MG63 (cell line): ENCODE measurements around the gene PASK. TPM values are rescaled to one million over a fixed set of nuclear protein-coding genes. Genes with fewer than 3 reads are reported as not detected.

ENCODE experiments used
- DNase-seq: peaks from one replicate; pipeline ENCODE4 v3.0.0-alpha.2; 2020
- H3K27me3 ChIP-seq: fragments of 250-450 bp; sonication (Bioruptor Pico); 2 replicates; pipeline ENCODE4 v1.5.1; 2020; ENCODE audit warnings: mild to moderate bottlenecking, moderate library complexity
- H3K36me3 ChIP-seq: fragments of 250-450 bp; sonication (Bioruptor Pico); 2 replicates; pipeline ENCODE4 v1.5.1; 2020; ENCODE audit warnings: mild to moderate bottlenecking, moderate library complexity
- H3K4me3 ChIP-seq: fragments of 250-450 bp; sonication (Bioruptor Pico); 2 replicates; pipeline ENCODE4 v1.5.1; 2020; ENCODE audit warnings: mild to moderate bottlenecking, moderate library complexity
- H3K9me3 ChIP-seq: fragments of 250-450 bp; sonication (Bioruptor Pico); 2 replicates; pipeline ENCODE4 v1.5.1; 2020; ENCODE audit warnings: mild to moderate bottlenecking, moderate library complexity
- total RNA-seq: library from RNA; depleted of rRNA; stranded (reverse); fragments of >200 nt; shearing (Covaris generic); gene quantifications from 2 replicates; pipeline ENCODE4 v1.2.3, GENCODE V29; 2014; ENCODE audit warnings: low replicate concordance

PASK gene
- total RNA-seq, 1 experiment from 2014 or later, result 3.7 TPM

DNA sequence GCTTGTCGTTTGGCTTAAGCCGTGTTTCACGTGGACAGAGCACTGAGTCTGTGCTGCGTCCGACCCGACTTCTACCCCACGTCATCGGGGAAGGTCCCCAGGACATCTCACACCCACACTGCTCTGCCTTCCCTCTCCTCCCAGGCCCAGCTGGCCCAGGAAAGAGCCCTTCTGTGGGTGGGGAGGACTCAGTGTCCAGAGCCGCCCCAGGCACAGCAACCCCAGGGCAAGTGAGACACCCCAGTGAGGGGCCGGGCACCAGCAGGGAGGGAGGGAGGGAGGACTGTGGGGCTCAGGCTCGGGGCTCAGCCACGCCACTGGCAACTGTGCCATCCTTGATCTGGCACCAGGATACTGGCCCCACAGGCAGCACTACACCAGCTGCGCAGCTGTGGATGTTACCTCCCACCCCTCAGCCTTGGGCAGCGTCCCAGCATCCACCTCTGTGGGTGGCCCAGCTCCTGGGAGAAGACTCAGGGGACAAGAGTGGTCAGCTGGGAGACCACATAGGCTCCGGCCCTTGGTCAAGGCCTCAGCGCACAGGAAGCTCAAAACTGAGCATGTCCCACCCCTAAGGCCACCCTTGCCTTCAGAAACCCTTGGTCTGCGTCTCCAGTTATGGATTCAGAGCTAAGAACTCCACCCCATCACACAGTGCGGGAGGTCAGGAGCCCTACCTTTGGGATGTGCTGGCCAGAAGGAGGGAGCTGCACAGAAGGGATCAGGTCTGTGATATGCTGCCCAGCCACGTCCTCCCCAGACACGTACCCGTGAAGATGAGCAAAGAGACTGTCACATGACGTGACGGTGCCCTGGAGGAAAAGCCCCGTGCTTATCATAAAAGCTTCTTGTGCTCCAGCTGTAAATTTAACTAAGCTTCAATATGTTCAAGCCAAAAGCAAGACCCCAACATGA lies 11.7 kb downstream of the PASK start:
- DNase-seq, result no peak
- peaks cover 2% of the 10 kb centered on the region; the same call in 1 of the 2 replicates for H3K36me3 ChIP-seq

GRCh38 chr2:241136661-241137260 lies 12.5 kb downstream of the PASK start:
- DNase-seq, result no peak
- no peaks in the 10 kb centered on the region for H3K9me3 ChIP-seq
- no peaks in the 10 kb centered on the region for H3K27me3 ChIP-seq
- H3K36me3 ChIP-seq, result peaks cover 2% of the 10 kb centered on the region; the same call in 1 of the 2 replicates
- H3K4me3 ChIP-seq, result no peak overlapping the region

More for the DNA sequence above, 11.7 kb downstream of the PASK start:
- no peaks in the 10 kb centered on the region for H3K9me3 ChIP-seq
- no peak overlapping the region for H3K4me3 ChIP-seq
- H3K27me3 ChIP-seq, result no peaks in the 10 kb centered on the region

GRCh38 chr2:241136191-241136590 lies 13.1 kb downstream of the PASK start:
- Histone ChIP-seq H3K36me3 (peaks cover 2% of the 10 kb centered on the region; the same call in 1 of the 2 replicates), H3K9me3 (no peaks in the 10 kb centered on the region), H3K4me3 (no peak overlapping the region), H3K27me3 (no peaks in the 10 kb centered on the region)
- DNase-seq, result no peak

DNA sequence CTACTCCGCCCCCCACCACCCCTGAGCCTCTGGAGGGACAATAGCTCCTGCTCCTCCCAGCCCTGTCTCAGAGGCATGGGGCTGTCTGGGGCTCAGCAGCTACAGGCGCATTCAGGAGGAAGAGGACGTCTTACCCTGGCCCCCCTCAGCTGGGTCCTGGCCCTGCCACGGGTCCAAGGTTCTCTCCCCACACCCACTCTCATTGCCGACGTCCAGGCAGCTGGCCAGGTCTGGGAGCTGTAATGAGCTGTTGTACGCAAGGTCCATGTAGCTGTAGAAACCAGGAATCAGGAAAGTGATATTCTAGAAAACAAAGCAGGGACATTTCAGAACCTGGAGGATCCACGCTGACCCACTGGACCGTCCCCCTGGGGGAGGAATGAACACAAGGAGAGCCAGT lies 13.5 kb downstream of the PASK start:
- Histone ChIP-seq H3K36me3 (peaks cover 2% of the 10 kb centered on the region; the same call in 1 of the 2 replicates), H3K9me3 (no peaks in the 10 kb centered on the region), H3K27me3 (no peaks in the 10 kb centered on the region), H3K4me3 (no peak overlapping the region)
- DNase-seq, result no peak

- H3K27me3 ChIP-seq, result no peaks in the 10 kb centered on the region
These were observed 14.6 kb downstream of the PASK start for GRCh38 chr2:241134711-241135110.

DNA sequence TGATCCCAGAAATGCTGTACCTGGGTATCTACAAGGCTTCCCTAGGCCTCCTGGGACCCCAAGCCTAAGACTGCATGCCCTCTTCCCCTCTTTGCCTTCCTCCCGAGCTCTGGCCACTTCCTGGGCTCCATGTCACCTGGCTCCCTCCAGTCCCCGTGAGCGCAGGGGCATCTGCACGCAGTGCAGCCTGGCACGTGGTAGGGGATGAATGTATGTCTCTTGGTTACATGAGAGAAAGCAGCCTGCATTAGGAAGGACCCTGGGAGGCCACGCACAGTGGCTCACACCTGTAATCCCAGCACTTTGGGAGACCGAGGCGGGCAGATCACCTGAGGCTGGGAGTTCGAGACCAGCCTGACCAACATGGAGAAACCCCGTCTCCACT lies 15.8 kb downstream of the PASK start:
- Histone ChIP-seq H3K4me3 (no peak overlapping the region), H3K36me3 (peaks cover 2% of the 10 kb centered on the region; the same call in 1 of the 2 replicates), H3K9me3 (no peaks in the 10 kb centered on the region), H3K27me3 (no peaks in the 10 kb centered on the region)
- no peak for DNase-seq

More at GRCh38 chr2:241134711-241135110, 14.6 kb downstream of the PASK start:
- peaks cover 2% of the 10 kb centered on the region; the same call in 1 of the 2 replicates for H3K36me3 ChIP-seq
- no peak for DNase-seq
- no peak overlapping the region for H3K4me3 ChIP-seq
- no peaks in the 10 kb centered on the region for H3K9me3 ChIP-seq

DNA sequence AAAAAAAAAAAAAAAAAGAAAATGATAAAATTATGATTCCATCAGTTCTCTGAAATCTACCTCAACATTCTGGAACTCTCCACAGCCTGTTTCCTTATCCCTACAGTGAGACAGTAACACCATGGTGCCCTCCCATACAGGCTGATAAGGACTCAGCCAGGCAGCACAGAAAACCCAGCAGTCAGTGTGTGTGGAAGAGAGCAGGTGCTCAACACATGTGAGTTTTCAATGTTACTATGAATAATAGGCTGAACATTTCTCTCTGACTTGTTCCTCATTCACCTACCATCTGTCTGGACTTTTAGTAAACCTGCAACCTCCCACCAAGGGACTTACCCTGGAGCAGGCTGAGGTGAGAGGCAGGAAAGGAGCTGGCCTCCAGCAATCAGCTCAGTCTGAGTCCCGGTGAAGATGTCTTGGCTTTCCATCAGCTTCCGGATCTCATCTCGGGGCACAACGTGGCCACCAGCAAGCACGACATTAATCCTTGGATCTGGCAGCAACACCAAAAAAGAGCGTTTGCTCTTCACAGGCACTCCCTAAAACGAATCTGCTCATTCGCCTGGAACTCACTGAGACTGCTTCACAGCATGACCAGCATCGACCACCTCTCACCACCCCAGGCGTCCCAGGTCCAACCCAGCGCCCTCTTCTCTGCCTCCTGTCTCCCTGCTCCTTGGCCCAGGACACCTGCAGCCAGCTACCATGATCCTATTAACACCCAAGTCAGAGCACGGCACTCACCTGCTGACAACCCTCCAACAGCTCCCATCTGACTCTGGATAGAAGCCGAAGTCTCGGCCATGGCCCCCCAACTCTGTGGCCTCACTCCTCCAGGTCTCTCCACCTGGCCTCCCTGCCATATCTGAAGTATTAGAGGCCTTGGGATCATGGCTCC lies 16.5 kb downstream of the PASK start:
- Histone ChIP-seq H3K9me3 (no peaks in the 10 kb centered on the region), H3K27me3 (no peaks in the 10 kb centered on the region), H3K4me3 (no peak overlapping the region), H3K36me3 (peaks cover 1% of the 10 kb centered on the region; the same call in 1 of the 2 replicates)
- DNase-seq, result no peak

DNA sequence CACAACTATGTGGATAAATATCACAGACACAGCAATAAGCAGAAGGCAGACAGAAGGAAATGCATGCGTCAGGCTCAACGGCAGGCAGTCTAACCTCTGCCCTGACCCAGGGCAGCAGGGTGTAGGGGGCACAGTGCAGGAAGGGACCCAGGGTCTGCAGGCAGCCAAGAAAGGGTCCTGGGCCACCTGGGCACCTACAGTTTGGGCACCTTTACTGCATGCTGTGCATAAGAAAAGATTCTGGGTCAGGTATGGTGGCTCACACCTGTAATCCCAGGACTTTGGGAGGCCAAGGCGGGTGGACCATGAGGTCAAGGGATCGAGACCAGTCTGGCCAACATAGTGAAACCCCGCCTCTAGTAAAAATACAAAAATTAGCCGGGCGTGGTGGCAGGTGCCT lies 17.7 kb downstream of the PASK start:
- Histone ChIP-seq H3K4me3 (no peak overlapping the region), H3K9me3 (no peaks in the 10 kb centered on the region), H3K36me3 (no peaks in the 10 kb centered on the region), H3K27me3 (no peaks in the 10 kb centered on the region)
- DNase-seq, result no peak

DNA sequence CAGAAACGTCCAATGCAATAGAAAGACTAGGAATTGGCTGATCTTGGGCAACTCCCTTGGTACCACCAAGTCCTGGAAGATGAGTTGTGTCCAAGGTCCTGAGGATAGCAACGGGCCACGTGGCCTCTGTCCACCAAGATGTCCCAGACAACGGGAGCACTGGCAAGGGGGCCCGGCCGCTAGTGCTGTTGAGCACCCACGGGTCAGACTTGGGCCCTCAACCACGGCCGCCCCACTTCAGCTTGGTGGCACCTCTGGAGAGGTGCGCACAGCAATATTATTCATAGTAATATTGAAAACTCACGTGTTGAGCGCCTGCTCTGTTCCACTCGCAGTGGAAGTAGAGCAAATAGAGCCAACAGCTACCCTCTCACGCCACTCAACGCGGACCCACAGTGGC lies 19.0 kb downstream of the PASK start:
- DNase-seq, result no peak
- Histone ChIP-seq H3K36me3 (no peaks in the 10 kb centered on the region), H3K4me3 (no peak overlapping the region), H3K27me3 (no peaks in the 10 kb centered on the region), H3K9me3 (no peaks in the 10 kb centered on the region)

DNA sequence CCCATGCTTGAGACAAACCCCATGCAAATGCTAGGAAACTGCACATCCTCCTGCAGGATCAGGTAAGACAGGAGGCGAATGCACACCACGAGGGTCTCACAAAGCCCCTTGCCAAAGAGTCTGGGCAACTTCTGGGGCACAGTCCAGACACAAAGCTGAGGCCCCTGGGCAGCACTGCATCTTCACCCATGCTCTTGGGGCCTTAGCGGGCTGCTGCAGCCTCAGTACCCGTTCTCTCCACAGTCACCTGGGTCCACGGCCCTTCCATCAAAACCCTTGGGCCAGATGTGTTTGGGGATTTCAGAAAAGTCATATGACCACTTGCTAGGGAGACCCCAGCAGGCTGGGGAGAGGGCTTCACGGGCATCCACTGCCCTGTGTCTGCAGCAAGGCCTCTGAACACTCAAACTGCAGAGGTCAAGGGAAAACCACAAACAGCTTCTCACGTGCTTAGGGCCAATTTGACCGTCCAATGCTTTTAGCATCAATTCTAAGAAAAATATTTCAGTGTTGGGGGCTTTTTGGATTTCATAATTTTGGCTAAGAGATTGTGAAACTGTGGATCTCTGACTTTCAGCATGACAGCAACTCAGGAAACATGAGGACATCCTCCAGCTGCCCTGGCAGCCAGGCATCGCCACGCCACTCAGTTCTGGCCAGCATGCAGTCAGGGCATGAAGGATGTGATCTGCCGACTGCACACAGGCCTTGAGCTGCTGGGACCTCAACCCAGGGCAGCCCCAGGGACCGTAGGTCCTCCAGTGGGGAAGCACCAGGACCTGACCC lies 20.0 kb downstream of the PASK start:
- no peaks in the 10 kb centered on the region for H3K27me3 ChIP-seq
- no peak for DNase-seq
- no peaks in the 10 kb centered on the region for H3K9me3 ChIP-seq
- no peak overlapping the region for H3K4me3 ChIP-seq
- no peaks in the 10 kb centered on the region for H3K36me3 ChIP-seq

- H3K9me3 ChIP-seq, result no peaks in the 10 kb centered on the region
- DNase-seq, result no peak
- no peak overlapping the region for H3K4me3 ChIP-seq
- no peaks in the 10 kb centered on the region for H3K27me3 ChIP-seq
- no peaks in the 10 kb centered on the region for H3K36me3 ChIP-seq
These were observed 21.0 kb downstream of the PASK start for GRCh38 chr2:241128266-241128665.

DNA sequence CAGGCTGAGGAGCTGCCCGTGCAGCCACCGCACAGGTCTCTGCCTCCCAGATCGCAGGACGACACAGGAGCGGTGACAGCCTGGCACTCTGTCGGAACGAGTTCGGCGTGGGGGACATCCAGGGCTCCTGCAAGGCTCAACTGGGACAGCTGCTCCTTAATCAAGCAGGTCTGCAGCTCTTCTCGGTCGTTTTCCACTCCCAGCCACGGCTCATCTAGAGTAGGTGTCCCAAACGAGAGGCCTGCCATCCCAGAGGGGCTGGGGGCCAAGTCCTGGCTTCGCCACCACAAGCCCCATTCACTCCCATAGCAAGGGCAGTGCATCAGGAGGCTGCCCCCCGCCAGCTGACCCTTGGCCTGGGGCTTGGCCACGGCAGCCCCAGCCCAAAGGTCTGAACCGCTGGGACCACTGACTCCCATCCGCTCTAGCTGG lies 22.5 kb downstream of the PASK start:
- Histone ChIP-seq H3K27me3 (no peaks in the 10 kb centered on the region), H3K36me3 (no peaks in the 10 kb centered on the region)

DNA sequence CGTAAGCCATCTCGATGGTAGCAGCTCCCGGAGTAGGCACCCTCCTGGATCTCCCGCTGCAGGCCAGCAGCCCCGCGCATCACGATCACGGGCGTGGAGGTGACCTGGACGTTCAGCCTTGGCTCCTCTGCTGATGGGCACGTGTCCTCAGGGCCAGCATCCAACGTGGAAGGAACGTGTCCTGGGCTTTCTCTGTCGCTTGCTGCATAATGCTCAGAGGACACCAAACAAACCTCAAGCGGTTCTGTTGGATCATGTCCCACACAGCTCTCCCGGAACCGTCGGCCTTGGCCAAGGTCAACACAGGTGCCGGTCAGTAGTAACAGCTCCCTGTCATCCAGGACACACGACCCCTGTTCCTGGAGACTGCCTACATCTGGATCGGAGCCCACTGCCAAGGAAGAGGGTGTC lies 23.1 kb downstream of the PASK start:
- DNase-seq, result no peak
- Histone ChIP-seq H3K9me3 (no peaks in the 10 kb centered on the region; the same call in none of the 2 replicates), H3K36me3 (no peaks in the 10 kb centered on the region), H3K27me3 (no peaks in the 10 kb centered on the region), H3K4me3 (no peak overlapping the region)

More for the DNA sequence above, 22.5 kb downstream of the PASK start:
- Histone ChIP-seq H3K4me3 (no peak overlapping the region), H3K9me3 (no peaks in the 10 kb centered on the region; the same call in 1 of the 2 replicates)
- DNase-seq, result no peak

- Histone ChIP-seq H3K27me3 (no peaks in the 10 kb centered on the region), H3K9me3 (peaks cover 5% of the 10 kb centered on the region), H3K4me3 (no peak overlapping the region), H3K36me3 (peaks cover 3% of the 10 kb centered on the region; the same call in 1 of the 2 replicates)
- no peak for DNase-seq
These were observed 23.6 kb downstream of the PASK start for GRCh38 chr2:241125626-241126025.

DNA sequence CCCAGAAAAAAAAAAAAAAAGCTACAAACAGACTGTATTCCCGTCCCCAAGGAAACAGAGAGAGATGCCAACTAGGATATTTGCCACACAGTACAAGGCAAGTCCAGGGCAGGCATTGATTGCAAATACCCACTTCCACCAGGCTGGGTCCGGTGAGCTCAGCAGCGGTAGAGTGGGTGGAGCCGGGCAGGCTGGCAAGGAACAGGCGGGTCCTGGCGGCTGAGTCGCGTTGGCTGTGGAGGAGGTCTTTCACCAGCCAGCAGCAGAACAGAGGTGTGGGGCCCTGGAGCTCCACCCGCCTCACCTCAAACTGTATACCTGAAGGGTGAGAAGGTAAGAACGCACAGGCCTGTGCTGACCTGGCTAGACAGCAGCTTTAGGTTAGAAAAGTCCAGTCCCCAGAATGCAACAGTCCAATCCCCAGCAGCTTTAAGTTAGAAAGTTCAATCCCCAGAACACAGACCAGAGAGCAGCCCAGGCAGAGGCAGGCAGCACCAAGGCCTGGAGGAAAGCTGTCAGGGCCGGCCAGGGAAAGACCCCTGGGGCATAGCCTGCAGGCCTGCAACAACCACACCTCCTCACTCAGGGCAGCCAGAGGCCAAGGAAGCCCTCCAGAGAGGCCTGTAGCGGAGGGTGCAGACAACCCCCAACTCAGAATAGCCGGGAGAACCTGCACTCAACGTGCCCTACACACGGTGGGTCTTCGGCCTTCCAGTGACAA lies 25.3 kb downstream of the PASK start:
- Histone ChIP-seq H3K4me3 (no peak overlapping the region), H3K36me3 (peaks cover 4% of the 10 kb centered on the region; the same call in 1 of the 2 replicates), H3K9me3 (peaks cover 5% of the 10 kb centered on the region), H3K27me3 (no peaks in the 10 kb centered on the region)
- DNase-seq, result peak; percentile 13
